22Rv1 (cell line): ENCODE measurements around the gene TACC2.

Experiments
- ZFX ChIP-seq: fragments of 450-650 bp; IDR thresholded peaks from 2 replicates; pipeline ENCODE4 v1.6.1; 2017; ENCODE audit warnings: antibody characterized with exemption, borderline replicate concordance
- TF ChIP-seq, protein P1 (sequence below): fragments of 450-650 bp; IDR thresholded peaks from 2 replicates; pipeline ENCODE4 v1.5.1; 2017; ENCODE audit warnings: mild to moderate bottlenecking

DNA sequence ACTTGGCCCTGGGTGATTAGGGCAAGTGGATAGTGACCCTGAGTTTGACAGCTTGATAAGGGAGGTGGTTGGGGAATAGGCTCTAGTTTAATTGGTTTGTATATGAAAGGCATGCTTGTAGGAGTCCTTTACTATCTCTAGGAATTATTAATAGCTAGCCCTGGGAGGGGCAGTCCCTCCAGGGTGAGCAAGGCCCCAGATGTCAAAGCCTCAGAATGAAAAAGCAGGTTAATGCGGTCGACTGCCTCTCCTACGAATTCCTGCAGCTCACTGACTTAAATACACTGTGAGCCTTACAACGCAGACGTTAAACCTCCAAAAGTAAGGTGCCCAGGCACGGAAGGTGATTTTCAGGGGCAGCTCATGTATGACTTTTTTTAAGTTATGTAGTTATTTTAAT, 276.9 kb downstream of the TACC2 start:
- TF ChIP-seq, protein P1, sequence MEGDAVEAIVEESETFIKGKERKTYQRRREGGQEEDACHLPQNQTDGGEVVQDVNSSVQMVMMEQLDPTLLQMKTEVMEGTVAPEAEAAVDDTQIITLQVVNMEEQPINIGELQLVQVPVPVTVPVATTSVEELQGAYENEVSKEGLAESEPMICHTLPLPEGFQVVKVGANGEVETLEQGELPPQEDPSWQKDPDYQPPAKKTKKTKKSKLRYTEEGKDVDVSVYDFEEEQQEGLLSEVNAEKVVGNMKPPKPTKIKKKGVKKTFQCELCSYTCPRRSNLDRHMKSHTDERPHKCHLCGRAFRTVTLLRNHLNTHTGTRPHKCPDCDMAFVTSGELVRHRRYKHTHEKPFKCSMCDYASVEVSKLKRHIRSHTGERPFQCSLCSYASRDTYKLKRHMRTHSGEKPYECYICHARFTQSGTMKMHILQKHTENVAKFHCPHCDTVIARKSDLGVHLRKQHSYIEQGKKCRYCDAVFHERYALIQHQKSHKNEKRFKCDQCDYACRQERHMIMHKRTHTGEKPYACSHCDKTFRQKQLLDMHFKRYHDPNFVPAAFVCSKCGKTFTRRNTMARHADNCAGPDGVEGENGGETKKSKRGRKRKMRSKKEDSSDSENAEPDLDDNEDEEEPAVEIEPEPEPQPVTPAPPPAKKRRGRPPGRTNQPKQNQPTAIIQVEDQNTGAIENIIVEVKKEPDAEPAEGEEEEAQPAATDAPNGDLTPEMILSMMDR, result no peak
- TF ChIP-seq ZFX, result no peak
